NCI-H146 (cell line): Measurements from ENCODE around the gene GALNT11.

Experiments
- DNase-seq: peaks from one replicate; lab custom pipeline; 2025; lab: John Stamatoyannopoulos, UW

Gene GALNT11

GRCh38 chr7:152148706-152149105, 123.2 kb downstream of the GALNT11 start:
- no peak for DNase-seq

GRCh38 chr7:152149363-152149762, 123.9 kb downstream of the GALNT11 start:
- DNase-seq: no peak

- no peak for DNase-seq
Measured at GRCh38 chr7:152152267-152152666, 126.8 kb downstream of the GALNT11 start.

- DNase-seq: no peak
Measured at GRCh38 chr7:152158801-152159587, 133.5 kb downstream of the GALNT11 start.

- DNase-seq: no peak
Measured at GRCh38 chr7:152161171-152161570, 135.7 kb downstream of the GALNT11 start.

DNA sequence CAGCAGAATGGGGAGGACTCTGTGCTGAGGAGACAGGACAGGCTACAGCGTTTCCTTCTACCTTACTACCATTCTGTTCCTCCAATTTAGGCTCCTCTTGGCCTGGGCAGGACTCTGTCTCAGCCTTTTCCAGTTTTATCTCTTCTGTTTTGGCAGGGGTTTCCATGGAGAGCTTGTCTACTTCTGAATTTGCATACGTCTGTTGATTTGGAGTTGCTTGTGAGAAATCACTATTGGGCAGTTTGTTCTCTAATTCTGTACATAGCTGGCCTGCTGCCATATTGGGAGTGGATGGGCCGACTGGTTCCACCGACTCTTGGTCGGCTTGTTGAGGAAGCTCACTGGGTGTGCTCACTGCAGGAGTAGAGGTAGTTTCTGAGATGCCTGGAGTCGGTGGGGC, 136.8 kb downstream of the GALNT11 start:
- no peak for DNase-seq
